Hematopoietic multipotent progenitor cell treated with erythropoietin and hydrocortisone succinate and interleukin-3 and kit ligand, for 15 days (in vitro differentiated cells): ENCODE measurements around the gene RTF1.
"Not testable (repeated sequence)": the region's sequence is repeated elsewhere in the genome, so short reads cannot be mapped to it uniquely, and the experiment has no call there.

Experiments
- DNase-seq: peaks from one replicate; pipeline ENCODE4 v3.0.0-alpha.2; 2015; ENCODE audit warnings: low spot score

RTF1 gene

DNA sequence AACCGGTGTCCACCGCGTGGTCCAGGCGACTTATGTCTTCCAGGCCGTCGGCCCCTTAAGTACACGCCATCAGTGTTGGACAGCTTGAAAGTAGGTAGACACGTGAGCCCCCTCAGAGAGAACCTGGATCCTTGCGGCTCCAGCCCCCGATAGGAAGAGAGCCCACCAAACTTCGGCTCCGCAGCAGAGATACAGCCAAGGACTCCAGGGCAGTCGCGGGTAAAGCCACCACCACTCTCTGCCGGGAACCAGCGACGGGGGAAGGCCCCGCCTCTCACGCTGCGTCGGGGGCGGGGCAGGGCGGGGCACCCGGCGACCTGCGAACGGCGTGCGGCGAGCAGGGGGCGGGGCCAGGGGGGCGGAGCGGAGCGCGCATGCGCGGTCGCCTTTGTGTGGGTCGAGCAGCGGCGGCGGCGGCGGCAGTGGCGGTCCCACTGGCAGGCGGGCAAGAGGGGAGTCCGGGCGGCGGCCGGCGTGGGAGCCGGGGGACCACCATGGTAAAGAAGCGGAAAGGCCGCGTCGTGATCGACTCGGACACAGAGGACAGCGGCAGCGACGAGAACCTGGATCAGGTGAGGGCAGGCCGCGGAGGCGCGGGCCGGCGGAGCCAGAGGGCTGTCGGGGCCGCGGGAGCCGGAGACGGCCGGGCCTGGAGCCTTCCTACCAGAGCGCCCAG is at the start of gene RTF1:
TSS of gene RTF1 (plus strand) at position 354 of the 676 bp plus-strand sequence. CDS start at position 375, 21 bp downstream.
- peak; percentile 94 for DNase-seq

- DNase-seq: no peak
These were observed 49.5 kb upstream of the RTF1 start for GRCh38 chr15:41367418-41367817.

- DNase-seq: no peak
These were observed 38.9 kb upstream of the RTF1 start for GRCh38 chr15:41377978-41378377.

- DNase-seq: not testable (repeated sequence)
These were observed 32.7 kb upstream of the RTF1 start for GRCh38 chr15:41383974-41384749.

DNA sequence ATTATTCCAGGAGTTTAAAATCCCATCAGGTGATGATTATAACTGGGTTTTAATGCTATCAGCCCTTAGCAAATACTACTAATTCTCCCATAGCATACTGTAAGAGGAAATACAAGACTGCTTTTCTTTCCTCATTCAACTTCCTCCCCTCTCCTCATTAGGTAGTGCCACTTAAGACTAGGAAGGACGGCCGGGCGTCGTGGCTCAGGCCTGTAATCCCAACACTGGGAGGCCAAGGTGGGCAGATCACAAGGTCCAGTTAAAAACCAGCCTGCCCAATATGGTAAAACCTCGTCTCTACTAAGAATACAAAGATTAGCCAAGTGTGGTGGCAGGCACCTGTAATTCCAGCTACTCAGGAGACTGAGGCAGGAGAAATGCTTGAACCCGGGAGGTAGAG is 29.2 kb upstream of the RTF1 start:
- no peak for DNase-seq

DNA sequence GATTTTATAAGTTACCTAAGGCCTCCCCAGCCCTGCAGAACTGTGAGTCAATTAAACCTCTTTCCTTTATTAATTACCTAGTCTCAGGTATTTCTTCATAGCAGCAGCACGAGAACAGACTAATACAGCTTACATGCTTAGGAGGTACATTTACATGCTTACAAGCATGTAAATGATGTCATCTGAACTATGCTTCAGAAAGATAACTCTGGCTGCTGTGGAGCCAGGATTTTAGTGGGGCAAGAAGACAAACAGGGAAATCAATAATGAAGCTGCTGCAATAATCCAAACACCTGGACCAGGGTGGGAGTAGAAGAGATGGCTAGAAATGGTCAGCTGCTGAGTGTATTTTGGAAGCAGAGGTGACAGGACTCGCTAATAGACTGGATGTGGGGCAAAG is 24.2 kb upstream of the RTF1 start:
- DNase-seq: no peak

GRCh38 chr15:41394924-41395323 is 22.0 kb upstream of the RTF1 start:
- DNase-seq: no peak

DNA sequence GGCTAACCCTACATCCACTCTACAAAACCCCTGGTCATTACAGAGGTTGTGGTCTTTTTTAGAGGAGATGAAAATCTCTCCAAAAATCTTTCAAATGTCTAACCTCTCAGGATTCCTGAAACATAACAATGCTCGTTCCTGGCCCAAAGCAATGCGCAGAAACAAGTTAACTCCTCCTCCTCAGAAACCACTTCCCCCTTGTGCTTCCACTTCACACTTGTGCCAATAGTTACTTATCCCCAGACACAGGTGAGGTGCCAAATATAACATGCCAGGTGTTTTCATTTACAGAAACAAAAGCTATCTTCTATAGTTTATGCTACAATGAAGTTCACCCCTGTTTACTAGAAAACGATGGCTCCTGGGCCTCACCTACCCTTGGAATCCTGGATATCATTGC is 20.8 kb upstream of the RTF1 start:
- DNase-seq: no peak

DNA sequence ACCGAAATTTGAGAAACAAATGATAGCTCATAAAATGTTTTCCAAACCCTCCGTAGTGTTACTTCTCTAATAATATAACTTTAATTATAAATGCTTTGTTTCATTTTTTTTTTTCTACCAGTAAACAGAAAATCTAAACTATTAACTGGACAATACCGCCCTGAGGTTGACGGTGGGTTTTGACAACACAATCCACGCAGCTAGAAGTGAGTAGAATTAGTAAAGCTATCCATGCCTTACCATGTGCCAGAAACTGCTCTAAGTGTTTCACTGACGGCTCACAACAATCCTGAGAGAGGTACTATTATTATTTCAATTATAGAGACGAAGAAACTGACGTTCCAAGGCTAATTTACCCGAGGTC is 15.0 kb upstream of the RTF1 start:
- no peak for DNase-seq

- DNase-seq: no peak
These were observed 9.6 kb upstream of the RTF1 start for GRCh38 chr15:41407341-41407740.

DNA sequence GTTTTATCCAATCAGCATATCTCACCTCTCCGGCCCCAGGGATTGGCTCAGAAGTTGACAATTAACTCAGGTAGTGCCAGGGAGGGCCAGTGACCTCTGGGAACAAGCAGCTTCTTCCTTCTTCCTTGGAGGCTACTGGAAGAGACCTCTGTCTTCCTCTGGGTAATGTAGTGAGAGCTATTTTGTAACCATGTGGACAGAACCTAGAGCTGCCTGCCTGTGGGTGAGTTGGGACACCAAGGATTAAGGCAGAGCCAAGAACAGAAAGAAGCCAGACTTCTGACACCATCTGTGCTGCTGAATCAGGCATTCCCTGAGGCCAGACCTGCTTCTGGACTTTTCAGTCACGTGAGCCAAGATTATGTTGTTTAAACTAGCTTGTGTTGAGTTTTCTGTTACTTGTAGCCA is 8.7 kb upstream of the RTF1 start:
- no peak for DNase-seq

GRCh38 chr15:41411031-41411430 is 5.9 kb upstream of the RTF1 start:
- no peak for DNase-seq

GRCh38 chr15:41411441-41411840 is 5.5 kb upstream of the RTF1 start:
- no peak for DNase-seq

GRCh38 chr15:41416128-41416741 is 660 bp upstream of the RTF1 start:
- DNase-seq: no peak

DNA sequence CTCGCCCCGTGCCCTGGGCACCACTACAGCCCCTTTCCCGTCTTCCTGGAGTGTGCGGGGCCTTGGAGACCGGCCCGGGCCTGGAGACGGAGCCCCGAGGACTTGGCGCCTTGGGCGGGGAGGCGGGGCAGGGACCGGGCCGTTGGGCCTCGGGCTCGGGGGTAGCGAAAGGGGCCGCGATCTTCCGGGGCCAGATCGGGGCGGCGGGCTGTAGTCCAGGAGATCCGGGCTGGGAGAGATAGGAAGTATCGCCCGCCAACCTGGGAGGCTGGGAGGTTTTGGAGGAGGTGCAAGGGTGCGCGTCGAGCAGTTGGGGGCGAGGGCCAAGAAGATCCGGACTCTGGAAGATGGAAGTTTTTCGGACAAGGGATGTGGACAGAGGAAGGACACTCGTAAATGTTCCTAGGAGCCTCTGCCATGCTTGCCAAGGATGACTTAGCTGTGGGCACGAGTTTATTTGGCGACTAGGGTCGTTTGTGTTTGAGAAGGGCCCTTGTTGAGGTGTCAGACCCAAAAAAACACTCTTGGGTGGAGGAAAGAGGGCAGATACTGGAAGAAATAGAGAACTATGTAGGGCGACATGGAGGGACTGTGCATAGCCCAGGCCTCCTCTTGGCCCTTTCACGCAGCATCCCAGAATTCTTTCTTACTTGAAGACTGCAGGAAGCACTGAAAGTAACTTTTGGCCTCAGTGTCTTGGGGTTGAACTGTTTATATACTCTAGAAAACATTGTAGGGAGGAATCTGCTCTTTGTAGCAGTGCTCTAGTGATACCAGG is 712 bp downstream of the RTF1 start:
- DNase-seq: no peak

- no peak for DNase-seq
These were observed 7.2 kb downstream of the RTF1 start for GRCh38 chr15:41423979-41424659.

- DNase-seq: no peak
These were observed 7.9 kb downstream of the RTF1 start for GRCh38 chr15:41424809-41425208.

DNA sequence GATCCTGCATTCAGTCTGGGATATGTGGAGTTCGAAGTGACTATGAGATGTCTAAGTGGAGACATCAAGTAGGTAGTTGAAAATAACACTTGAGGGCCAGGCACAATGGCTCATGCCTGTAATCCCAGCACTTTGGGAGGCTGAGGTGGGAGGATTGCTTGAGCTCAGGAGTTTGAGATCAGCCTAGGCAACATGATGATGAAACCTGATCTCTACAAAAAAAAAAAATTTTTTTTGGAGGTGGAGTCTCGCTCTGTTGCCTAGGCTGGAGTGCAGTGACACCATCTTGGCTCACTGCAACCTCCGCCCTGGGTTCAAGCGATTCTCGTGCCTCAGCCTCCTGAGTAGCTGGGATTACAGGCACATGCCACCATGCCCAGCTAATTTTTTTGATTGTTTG is 9.0 kb downstream of the RTF1 start:
- DNase-seq: not testable (repeated sequence)

- no peak for DNase-seq
These were observed 12.4 kb downstream of the RTF1 start for GRCh38 chr15:41429003-41429890.

GRCh38 chr15:41435037-41435786 is 18.3 kb downstream of the RTF1 start:
- no peak for DNase-seq
